ENCODE results near the gene MORN4. TPM values are rescaled to one million over a fixed set of nuclear protein-coding genes. Genes with fewer than 3 reads are reported as not detected.

Gene MORN4
- total RNA-seq, 4 donors from 2014 or later: 3.7 to 8.2 (median 7.1) TPM

DNA sequence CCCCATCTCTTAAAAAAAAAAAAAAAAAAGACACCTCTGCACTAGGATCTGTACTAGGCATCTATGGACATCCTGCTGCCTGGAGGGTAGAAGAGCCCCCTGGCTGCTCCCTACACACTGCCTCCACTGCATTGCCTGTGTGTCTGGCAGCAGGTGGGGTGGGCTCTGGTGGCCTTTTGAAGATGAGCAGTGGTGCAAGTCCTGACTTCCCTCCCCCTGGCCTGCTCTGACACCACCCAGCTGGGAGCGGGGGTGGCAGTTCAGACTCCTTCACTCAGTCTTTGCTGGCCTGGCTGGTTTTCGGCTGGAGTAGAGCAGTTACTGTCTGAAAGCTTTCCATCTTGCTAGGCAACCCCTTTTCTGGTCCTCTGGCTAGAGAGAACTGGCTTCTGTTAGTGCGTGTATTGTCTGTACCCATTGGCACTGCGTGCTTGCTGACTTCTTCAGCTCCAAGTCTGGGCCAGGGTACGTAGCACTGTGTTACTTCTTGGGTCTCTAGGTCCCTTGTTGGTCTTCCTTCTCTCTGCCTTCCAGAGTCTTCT, 26.1 kb downstream of the MORN4 start:
- H3K9me3 ChIP-seq: no peaks in the 10 kb centered on the region
- no peak overlapping the region for H3K4me3 ChIP-seq
- TF ChIP-seq EP300 (IDR thresholded peaks at IDR 0.05) (no peak), POLR2A (IDR thresholded peaks at IDR 0.05) (no peak)
- TF ChIP-seq, protein P1, sequence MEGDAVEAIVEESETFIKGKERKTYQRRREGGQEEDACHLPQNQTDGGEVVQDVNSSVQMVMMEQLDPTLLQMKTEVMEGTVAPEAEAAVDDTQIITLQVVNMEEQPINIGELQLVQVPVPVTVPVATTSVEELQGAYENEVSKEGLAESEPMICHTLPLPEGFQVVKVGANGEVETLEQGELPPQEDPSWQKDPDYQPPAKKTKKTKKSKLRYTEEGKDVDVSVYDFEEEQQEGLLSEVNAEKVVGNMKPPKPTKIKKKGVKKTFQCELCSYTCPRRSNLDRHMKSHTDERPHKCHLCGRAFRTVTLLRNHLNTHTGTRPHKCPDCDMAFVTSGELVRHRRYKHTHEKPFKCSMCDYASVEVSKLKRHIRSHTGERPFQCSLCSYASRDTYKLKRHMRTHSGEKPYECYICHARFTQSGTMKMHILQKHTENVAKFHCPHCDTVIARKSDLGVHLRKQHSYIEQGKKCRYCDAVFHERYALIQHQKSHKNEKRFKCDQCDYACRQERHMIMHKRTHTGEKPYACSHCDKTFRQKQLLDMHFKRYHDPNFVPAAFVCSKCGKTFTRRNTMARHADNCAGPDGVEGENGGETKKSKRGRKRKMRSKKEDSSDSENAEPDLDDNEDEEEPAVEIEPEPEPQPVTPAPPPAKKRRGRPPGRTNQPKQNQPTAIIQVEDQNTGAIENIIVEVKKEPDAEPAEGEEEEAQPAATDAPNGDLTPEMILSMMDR (IDR thresholded peaks at IDR 0.05): no peak
- peaks cover 0 to 4% (median 0%) of the 10 kb centered on the region in 4 donors for H3K4me1 ChIP-seq
- no peaks in the 10 kb centered on the region for H3K27me3 ChIP-seq
- no peaks in the 10 kb centered on the region for H3K36me3 ChIP-seq
- 84 to 98% methylated on average over 4 to 5 of the region's 5 CpGs for WGBS, 2 donors
- no peak for DNase-seq (ENCODE audit: low spot score in 2 of 2)
- H3K27ac ChIP-seq: no peak overlapping the region

DNA sequence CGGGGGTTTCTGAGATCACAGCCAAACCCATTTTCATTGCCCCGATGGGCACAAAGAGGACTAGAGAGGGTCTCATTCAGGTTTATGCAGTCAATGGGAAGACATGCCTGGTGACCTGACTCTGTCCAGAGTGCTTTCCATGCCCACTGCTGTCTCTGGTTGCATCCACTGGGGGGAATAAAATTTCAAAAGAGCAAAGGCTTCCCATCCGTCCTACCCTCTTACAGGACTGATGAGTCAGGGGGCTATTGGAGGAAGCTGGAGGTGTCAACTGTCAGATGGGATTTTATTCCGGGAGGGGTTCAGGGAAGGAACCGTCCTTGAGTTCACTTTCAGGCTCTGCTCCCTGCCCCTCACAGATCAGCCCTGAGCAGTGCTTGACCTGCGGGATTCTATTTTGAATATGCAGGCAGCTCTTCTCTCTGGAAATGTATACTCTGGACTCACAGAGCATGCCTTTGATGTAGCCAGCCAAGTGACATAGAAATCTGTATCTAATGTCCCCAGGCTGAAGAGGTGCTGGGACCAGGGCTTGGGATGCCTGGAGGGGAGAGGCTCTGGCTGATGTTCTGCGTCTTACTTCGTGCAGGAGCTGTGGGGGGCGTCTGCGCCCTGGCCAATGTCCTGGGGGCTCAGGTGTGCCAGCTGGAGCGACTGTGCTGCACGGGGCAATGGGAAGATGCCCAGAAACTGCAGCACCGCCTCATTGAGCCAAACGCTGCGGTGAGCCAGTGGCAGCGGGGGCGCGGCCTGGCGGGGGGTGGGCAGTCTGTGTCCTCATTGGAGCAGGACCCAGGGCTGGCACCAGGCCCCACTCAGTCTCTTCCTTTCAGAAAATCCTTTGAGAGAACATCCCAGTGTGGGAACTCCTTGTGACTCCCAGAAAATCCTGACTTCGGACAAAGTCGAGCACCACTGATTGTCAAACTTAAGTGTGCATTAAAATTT, 31.8 kb downstream of the MORN4 start:
- peaks cover 0 to 9% (median under 1%) of the 10 kb centered on the region in 4 donors for H3K4me1 ChIP-seq
- 73 to 77% methylated on average over 21 of the region's 21 CpGs for WGBS, 2 donors
- no peaks in the 10 kb centered on the region for H3K27me3 ChIP-seq
- no peaks in the 10 kb centered on the region for H3K9me3 ChIP-seq
- H3K36me3 ChIP-seq: no peaks in the 10 kb centered on the region
- no peak overlapping the region for H3K27ac ChIP-seq
- TF ChIP-seq POLR2A (IDR thresholded peaks at IDR 0.05) (no peak), EP300 (IDR thresholded peaks at IDR 0.05) (no peak)
- TF ChIP-seq, protein P1 (IDR thresholded peaks at IDR 0.05): no peak
- no peak for DNase-seq (ENCODE audit: low spot score in 2 of 2)
- no peak overlapping the region for H3K4me3 ChIP-seq

DNA sequence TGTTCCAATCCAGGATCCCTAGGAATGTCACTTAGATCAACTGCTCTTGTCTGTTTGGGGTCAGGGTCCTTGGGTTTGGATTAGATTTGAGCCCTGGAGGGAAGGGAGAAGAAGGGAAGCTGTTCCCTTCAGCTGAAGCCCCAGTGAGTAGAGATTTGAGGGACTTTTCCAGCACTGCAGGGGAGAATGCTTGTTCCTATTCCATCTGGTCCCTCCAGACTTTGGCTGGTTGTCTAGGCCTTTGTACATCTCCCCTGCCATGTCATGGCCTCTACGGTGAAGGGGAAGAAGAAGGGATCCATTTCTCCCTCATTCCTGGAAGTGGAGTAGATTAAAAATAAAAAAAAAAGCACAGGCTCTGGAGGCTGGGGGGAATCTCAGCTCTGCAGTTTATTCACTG, 32.7 kb downstream of the MORN4 start:
- WGBS, 2 donors: 86 to 95% methylated on average over 1 of the region's 1 CpG
- Histone ChIP-seq H3K27me3 (no peaks in the 10 kb centered on the region), H3K27ac (no peak overlapping the region), H3K4me1 (peaks cover 0 to 17% (median 5%) of the 10 kb centered on the region in 4 donors), H3K36me3 (no peaks in the 10 kb centered on the region), H3K9me3 (no peaks in the 10 kb centered on the region), H3K4me3 (no peak overlapping the region)
- DNase-seq (ENCODE audit: low spot score in 2 of 2): no peak
- no peak for TF ChIP-seq POLR2A (IDR thresholded peaks at IDR 0.05)
- TF ChIP-seq EP300 (IDR thresholded peaks at IDR 0.05): no peak
- TF ChIP-seq, protein P1 (IDR thresholded peaks at IDR 0.05): no peak

DNA sequence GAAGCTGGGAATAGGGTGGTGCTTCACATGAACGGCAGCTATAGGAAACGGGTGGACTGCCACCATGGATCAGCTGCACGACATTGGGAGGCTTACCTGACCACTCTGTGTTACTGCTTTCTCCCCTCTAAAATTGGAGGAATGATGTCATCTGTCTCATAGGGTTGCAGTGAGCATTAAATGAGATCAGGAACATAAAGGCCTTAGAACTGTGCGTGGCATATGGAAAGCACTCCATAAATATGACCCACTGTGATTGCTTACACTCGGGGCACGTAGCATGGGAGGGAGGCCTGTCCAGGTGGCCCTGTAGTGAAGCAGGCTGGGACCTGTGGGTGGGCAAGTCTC, 34.1 kb downstream of the MORN4 start:
- 85 to 87% methylated on average over 6 of the region's 6 CpGs for WGBS, 2 donors
- H3K36me3 ChIP-seq: no peaks in the 10 kb centered on the region
- H3K27ac ChIP-seq: no peak overlapping the region
- H3K4me3 ChIP-seq: no peak overlapping the region
- no peak for TF ChIP-seq EP300 (IDR thresholded peaks at IDR 0.05)
- no peaks in the 10 kb centered on the region for H3K27me3 ChIP-seq
- DNase-seq (ENCODE audit: low spot score in 2 of 2): no peak
- H3K9me3 ChIP-seq: no peaks in the 10 kb centered on the region
- peaks cover 0 to 17% (median 6%) of the 10 kb centered on the region in 4 donors for H3K4me1 ChIP-seq

DNA sequence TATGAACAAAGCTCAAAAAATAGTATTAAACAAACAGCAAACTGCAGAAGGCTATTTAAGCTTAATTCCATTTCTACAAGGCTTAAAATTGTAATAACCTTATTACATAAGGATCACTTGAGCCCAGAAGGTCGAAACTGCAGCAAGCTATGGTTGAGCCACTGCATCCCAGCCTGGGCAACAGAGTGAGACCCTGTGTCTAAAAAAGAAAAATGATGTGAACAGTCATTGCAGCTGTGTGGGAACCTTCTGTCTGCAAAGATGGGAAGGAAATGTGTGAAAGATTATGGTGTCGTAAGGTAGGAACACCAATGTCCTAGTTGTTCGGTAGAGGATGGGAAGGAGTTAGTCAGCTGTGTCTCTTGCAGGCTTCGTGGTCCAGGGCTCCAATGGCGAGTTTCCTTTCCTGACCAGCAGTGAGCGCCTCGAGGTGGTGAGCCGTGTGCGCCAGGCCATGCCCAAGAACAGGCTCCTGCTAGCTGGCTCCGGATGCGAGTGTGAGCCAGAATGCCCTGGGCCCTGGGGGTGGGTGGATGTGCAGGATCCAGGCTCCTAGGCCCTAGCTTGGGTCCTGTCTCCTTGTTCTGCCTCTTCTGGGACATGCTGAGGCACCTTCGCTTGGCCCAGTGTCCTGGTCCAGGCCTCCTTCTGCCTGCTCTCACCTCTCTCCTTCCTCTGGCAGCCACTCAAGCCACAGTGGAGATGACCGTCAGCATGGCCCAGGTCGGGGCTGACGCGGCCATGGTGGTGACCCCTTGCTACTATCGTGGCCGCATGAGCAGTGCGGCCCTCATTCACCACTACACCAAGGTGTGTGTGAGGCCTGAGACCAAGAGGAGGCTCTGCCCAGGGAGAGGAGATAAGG, 34.7 kb downstream of the MORN4 start:
- DNase-seq (ENCODE audit: low spot score in 2 of 2): no peak
- H3K9me3 ChIP-seq: no peaks in the 10 kb centered on the region
- H3K4me3 ChIP-seq: no peak overlapping the region
- peaks cover 0 to 18% (median 6%) of the 10 kb centered on the region in 4 donors for H3K4me1 ChIP-seq
- no peak overlapping the region for H3K27ac ChIP-seq
- 91 to 93% methylated on average over 19 of the region's 19 CpGs for WGBS, 2 donors
- TF ChIP-seq, protein P1 (IDR thresholded peaks at IDR 0.05): no peak
- TF ChIP-seq EP300 (IDR thresholded peaks at IDR 0.05) (no peak), POLR2A (IDR thresholded peaks at IDR 0.05) (no peak)
- no peaks in the 10 kb centered on the region for H3K27me3 ChIP-seq
- no peaks in the 10 kb centered on the region for H3K36me3 ChIP-seq

Measured in tibial nerve (tissue), 4 donors.